ENCODE results near the gene RGS3.
"Not testable (repeated sequence)": the region's sequence is repeated elsewhere in the genome, so short reads cannot be mapped to it uniquely, and the experiment has no call there.

RGS3 gene

DNA sequence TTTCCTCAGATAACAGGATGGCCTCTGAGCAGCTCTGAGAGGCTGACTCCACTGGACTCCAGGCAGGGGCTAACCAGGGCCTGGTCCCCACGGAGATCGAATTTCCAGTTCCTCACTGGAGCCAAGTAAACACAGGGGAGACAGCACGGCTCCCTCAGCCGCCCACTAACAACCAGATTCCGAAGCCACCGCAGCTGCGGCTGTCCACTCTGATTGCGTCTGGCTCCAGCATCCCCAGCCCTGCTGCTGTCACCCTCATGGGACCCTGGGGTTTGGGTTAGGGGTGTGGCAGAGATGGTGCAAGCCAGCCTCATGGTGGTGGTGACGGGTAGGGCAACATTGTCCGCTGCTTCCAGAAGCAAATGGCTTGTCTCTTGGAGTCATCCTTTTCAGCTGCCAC is 172.6 kb downstream of the RGS3 start:
- Histone ChIP-seq H3K27me3 (ENCODE audit: control insufficient read depth, insufficient read depth, low read length) (no peaks in the 10 kb centered on the region), H3K4me3 (ENCODE audit: low read depth, low read length) (no peak overlapping the region), H3K27ac (ENCODE audit: low read depth, low read length) (no peak overlapping the region), H3K36me3 (ENCODE audit: control insufficient read depth, insufficient read depth, low read length) (no peaks in the 10 kb centered on the region), H3K9me3 (ENCODE audit: control insufficient read depth, insufficient read depth, low read length) (no peaks in the 10 kb centered on the region), H3K9ac (ENCODE audit: low read depth, low read length) (no peak overlapping the region), H3K4me1 (ENCODE audit: control insufficient read depth, insufficient read depth, low read length) (no peaks in the 10 kb centered on the region)

DNA sequence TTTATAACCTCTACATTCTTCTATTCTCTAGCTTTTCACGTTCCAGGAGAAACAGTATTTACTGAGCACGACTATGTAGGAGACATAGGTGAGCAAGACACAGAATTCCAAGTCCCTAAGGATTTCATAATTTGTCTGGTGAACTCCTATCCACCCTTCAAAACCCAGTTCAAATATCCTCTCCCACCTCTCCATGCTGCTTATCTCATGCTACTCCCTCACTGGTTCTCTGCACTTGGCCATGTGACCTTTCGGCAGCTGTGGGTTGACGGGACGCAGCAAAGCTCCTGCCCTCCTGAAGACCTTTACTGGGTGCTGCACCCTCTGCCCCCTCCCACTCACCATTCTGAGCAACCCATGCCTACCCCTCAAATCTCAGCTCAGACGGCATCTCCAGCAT is 173.2 kb downstream of the RGS3 start:
- no peaks in the 10 kb centered on the region for H3K4me1 ChIP-seq (ENCODE audit: control insufficient read depth, insufficient read depth, low read length)

DNA sequence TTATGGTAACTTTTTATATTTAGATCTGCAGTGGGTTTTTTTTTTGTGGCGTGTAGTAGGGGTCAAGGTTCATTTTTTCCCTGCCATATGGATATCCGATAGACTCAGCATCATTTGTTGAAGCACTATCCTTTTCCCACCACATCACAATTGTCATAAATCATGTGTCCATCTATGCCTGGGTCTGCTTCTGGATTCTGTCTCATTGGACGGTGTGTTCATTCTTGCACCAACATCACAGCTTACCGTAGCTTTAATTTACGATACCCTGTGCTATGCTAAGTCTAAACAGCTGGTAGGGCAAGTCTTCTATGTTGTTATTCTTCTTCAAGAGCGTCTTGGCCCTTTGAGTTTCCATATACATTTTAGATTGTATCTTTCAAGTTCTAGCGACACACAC is 175.0 kb downstream of the RGS3 start:
- H3K36me3 ChIP-seq (ENCODE audit: control insufficient read depth, insufficient read depth, low read length) = no peaks in the 10 kb centered on the region
- H3K9ac ChIP-seq (ENCODE audit: low read depth, low read length) = no peak overlapping the region
- H3K4me1 ChIP-seq (ENCODE audit: control insufficient read depth, insufficient read depth, low read length) = no peaks in the 10 kb centered on the region

More for the DNA sequence above, 173.2 kb downstream of the RGS3 start:
- Histone ChIP-seq H3K9ac (ENCODE audit: low read depth, low read length) (no peak overlapping the region), H3K4me3 (ENCODE audit: low read depth, low read length) (no peak overlapping the region), H3K36me3 (ENCODE audit: control insufficient read depth, insufficient read depth, low read length) (no peaks in the 10 kb centered on the region), H3K27ac (ENCODE audit: low read depth, low read length) (no peak overlapping the region), H3K9me3 (ENCODE audit: control insufficient read depth, insufficient read depth, low read length) (no peaks in the 10 kb centered on the region), H3K27me3 (ENCODE audit: control insufficient read depth, insufficient read depth, low read length) (no peaks in the 10 kb centered on the region)

DNA sequence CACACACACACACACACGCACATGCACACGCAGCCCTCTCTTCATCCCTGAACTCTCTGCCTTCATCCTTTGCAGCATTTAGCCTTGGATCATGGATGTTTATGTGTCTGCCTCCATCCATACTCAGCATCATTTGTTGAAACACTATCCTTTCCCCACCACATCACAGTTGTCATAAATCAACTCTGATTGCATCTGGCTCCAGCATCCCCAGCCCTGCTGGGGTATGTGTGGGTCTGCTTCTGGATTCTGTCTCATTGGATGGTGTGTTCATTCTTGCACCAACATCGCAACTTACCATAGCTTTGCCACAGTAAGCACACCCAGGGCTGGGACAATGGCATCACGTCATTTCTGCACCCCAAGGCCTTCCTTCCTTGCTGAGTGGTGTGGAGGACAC is 175.4 kb downstream of the RGS3 start:
- Histone ChIP-seq H3K27ac (ENCODE audit: low read depth, low read length) (no peak overlapping the region), H3K4me3 (ENCODE audit: low read depth, low read length) (no peak overlapping the region), H3K4me1 (ENCODE audit: control insufficient read depth, insufficient read depth, low read length) (no peaks in the 10 kb centered on the region), H3K36me3 (ENCODE audit: control insufficient read depth, insufficient read depth, low read length) (no peaks in the 10 kb centered on the region), H3K9me3 (ENCODE audit: control insufficient read depth, insufficient read depth, low read length) (no peaks in the 10 kb centered on the region), H3K27me3 (ENCODE audit: control insufficient read depth, insufficient read depth, low read length) (peaks cover 3% of the 10 kb centered on the region; the same call in 1 of the 2 replicates), H3K9ac (ENCODE audit: low read depth, low read length) (no peak overlapping the region)

More for the DNA sequence above, 175.0 kb downstream of the RGS3 start:
- no peak overlapping the region for H3K27ac ChIP-seq (ENCODE audit: low read depth, low read length)
- no peaks in the 10 kb centered on the region for H3K9me3 ChIP-seq (ENCODE audit: control insufficient read depth, insufficient read depth, low read length)
- no peak overlapping the region for H3K4me3 ChIP-seq (ENCODE audit: low read depth, low read length)
- no peaks in the 10 kb centered on the region for H3K27me3 ChIP-seq (ENCODE audit: control insufficient read depth, insufficient read depth, low read length)

DNA sequence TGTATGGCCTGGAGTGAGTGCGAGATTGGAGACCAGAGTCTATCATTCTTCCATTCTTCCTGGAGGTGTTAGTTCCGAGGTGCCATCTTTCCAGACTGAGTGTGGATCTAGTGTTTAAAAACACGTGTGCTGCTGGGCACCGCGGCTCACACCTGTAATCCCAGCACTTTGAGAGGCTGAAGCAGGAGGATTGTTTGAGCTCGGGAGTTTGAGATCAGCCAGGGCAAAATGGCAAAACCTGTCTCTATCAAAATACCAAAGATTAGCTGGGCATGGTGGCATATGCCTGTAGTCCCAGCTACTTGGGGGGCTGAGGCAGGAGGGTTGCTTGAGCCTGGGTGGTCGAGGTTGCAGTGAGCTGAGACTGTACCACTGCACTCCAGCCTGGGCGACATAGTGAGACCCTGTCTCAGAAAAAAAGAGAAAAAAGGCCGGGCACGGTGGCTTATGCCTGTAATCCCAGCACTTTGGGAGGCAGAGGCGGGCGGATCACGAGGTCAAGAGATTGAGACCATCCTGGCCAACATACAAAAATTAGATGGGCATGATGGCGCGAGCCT is 176.0 kb downstream of the RGS3 start:
- not testable (repeated sequence) for H3K27me3 ChIP-seq (ENCODE audit: control insufficient read depth, insufficient read depth, low read length); H3K27ac ChIP-seq (ENCODE audit: low read depth, low read length); H3K4me1 ChIP-seq (ENCODE audit: control insufficient read depth, insufficient read depth, low read length); H3K9me3 ChIP-seq (ENCODE audit: control insufficient read depth, insufficient read depth, low read length); H3K9ac ChIP-seq (ENCODE audit: low read depth, low read length); H3K4me3 ChIP-seq (ENCODE audit: low read depth, low read length); H3K36me3 ChIP-seq (ENCODE audit: control insufficient read depth, insufficient read depth, low read length)

DNA sequence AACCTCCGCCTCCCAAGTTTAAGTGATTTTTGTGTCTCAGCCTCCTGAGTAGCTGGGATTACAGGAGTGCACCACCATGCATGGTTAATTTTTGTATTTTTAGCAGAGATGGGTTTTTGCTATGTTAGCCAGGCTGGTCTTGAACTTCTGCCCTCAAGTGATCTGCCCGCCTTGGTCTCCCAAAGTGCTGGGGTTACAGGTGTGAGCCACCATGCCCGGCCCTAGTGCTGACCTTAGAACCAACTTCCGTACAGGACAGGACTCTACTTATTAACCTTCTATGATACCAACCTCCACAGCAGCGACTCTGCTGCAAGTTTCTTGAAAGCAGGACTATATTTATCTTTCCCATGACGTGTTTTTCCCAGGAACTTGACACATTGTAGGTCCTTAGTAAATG is 176.9 kb downstream of the RGS3 start:
- Histone ChIP-seq H3K4me1 (ENCODE audit: control insufficient read depth, insufficient read depth, low read length) (no peaks in the 10 kb centered on the region), H3K36me3 (ENCODE audit: control insufficient read depth, insufficient read depth, low read length) (no peaks in the 10 kb centered on the region), H3K27me3 (ENCODE audit: control insufficient read depth, insufficient read depth, low read length) (peaks cover 19% of the 10 kb centered on the region), H3K9me3 (ENCODE audit: control insufficient read depth, insufficient read depth, low read length) (no peaks in the 10 kb centered on the region), H3K9ac (ENCODE audit: low read depth, low read length) (no peak overlapping the region), H3K27ac (ENCODE audit: low read depth, low read length) (no peak overlapping the region), H3K4me3 (ENCODE audit: low read depth, low read length) (no peak overlapping the region)

DNA sequence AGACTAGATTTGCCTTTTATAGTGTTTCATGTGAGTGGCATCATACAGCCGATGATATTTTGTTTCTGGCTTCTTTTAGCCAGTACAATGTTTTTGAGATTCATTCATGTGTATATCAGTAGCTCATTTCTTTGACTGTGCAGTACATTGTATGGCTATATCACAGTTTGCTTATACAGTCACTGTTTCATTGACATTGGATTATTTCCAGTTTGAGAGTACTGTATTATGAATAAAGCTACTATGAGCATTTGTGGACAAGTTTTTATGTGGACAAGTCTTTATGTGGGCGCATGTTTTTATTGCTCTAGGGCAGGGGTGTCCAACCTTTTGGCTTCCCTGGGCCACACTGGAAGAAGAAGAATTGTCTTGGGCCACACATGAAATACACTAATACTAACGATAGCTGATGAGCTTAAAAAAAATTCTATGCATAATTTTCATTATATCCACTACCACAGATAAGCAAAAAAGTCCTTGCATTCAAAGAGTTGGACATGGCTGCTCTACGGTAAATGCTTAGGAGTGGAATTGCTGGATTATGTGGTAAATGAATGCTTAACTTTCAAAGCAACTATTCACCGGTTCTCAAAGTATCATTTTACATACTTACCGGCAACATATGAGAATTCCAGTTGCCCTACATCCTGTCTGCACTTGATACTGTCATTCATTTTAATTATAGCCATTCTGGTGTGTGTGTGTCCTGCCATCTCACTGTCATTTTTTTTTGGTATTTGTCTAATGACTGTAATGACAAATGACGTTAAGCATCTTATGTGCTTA is 177.8 kb downstream of the RGS3 start:
- Histone ChIP-seq H3K27me3 (ENCODE audit: control insufficient read depth, insufficient read depth, low read length) (peaks cover 27% of the 10 kb centered on the region), H3K9ac (ENCODE audit: low read depth, low read length) (no peak overlapping the region), H3K27ac (ENCODE audit: low read depth, low read length) (no peak overlapping the region), H3K4me1 (ENCODE audit: control insufficient read depth, insufficient read depth, low read length) (no peaks in the 10 kb centered on the region), H3K36me3 (ENCODE audit: control insufficient read depth, insufficient read depth, low read length) (no peaks in the 10 kb centered on the region), H3K4me3 (ENCODE audit: low read depth, low read length) (no peak overlapping the region), H3K9me3 (ENCODE audit: control insufficient read depth, insufficient read depth, low read length) (no peaks in the 10 kb centered on the region)

DNA sequence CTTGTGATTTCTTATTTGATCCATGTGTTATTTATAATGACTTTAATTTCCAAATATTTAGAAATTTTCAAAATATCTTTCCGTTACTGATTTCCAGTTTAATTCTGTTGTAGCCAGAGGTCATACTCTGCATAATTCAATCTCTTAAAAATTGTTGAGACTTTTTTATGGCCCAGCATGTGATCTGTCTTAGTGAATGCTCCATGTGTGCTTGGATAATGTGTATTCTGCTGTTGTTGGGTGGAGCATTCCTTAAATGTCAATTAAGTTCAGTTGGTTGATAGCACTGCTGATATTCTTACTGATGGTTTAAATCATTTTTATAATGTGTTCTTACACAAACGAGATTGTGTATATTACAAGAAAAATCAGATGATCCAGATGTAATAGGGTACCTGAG is 180.8 kb downstream of the RGS3 start:
- no peak overlapping the region for H3K27ac ChIP-seq (ENCODE audit: low read depth, low read length)
- peaks cover 35% of the 10 kb centered on the region for H3K27me3 ChIP-seq (ENCODE audit: control insufficient read depth, insufficient read depth, low read length)
- no peaks in the 10 kb centered on the region for H3K9me3 ChIP-seq (ENCODE audit: control insufficient read depth, insufficient read depth, low read length)
- no peaks in the 10 kb centered on the region for H3K4me1 ChIP-seq (ENCODE audit: control insufficient read depth, insufficient read depth, low read length)
- H3K36me3 ChIP-seq (ENCODE audit: control insufficient read depth, insufficient read depth, low read length) = no peaks in the 10 kb centered on the region
- no peak overlapping the region for H3K9ac ChIP-seq (ENCODE audit: low read depth, low read length)
- H3K4me3 ChIP-seq (ENCODE audit: low read depth, low read length) = no peak overlapping the region

DNA sequence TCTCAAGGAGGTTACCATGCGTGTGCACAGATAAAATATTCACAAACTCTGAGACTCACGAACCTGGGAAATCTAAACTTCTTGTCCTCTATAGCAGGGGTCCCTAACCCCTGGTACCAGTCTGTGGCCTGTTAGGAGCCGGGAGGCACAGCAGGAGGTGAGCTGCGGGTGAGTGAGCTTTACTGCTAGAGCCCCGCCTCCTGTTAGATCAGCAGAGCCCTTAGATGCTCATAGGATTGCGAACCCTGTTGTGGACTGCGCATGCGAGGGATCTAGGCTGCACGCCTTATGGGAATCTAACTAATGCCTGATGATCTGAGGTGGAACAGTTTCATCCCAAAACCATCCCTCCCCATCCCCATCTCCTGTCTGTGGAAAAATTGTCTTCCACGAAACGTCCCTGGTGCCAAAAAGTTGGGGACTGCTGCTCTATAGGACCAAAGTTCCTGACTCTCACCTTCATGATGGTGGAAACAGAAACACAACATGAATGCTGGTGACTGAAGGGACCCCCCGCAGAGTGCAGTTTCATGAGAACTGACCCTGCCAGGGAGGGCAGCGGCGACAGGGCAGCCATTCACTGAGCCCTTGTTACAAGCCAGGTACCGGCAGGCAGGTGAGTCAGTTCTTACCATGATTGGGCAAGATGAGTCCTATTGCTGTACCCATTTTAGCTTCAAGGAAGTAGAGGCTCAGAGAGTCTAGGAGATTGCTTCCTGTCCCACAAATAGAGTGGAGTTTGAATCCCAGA is 181.9 kb downstream of the RGS3 start:
- Histone ChIP-seq H3K36me3 (ENCODE audit: control insufficient read depth, insufficient read depth, low read length) (no peaks in the 10 kb centered on the region), H3K9me3 (ENCODE audit: control insufficient read depth, insufficient read depth, low read length) (no peaks in the 10 kb centered on the region), H3K27ac (ENCODE audit: low read depth, low read length) (no peak overlapping the region), H3K4me3 (ENCODE audit: low read depth, low read length) (no peak overlapping the region), H3K27me3 (ENCODE audit: control insufficient read depth, insufficient read depth, low read length) (peaks cover 35% of the 10 kb centered on the region), H3K4me1 (ENCODE audit: control insufficient read depth, insufficient read depth, low read length) (peaks cover 4% of the 10 kb centered on the region; the same call in 1 of the 2 replicates), H3K9ac (ENCODE audit: low read depth, low read length) (no peak overlapping the region)

DNA sequence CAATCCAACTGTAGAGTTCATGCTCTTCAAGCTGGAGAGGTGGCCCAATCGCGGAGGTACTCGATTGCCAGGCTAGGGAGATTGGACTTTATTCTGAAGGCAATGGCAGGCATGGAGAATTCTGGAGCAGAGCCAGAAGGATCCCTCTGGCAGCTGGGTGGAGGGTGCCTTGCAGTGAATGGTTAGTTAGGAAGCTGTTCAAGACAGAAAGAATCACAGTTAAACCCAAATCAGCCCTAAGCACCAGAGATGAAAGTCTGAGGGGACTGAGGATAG is 182.4 kb downstream of the RGS3 start:
- Histone ChIP-seq H3K27ac (ENCODE audit: low read depth, low read length) (no peak overlapping the region), H3K36me3 (ENCODE audit: control insufficient read depth, insufficient read depth, low read length) (no peaks in the 10 kb centered on the region), H3K4me1 (ENCODE audit: control insufficient read depth, insufficient read depth, low read length) (peaks cover 9% of the 10 kb centered on the region; the same call in 1 of the 2 replicates), H3K27me3 (ENCODE audit: control insufficient read depth, insufficient read depth, low read length) (peaks cover 35% of the 10 kb centered on the region), H3K4me3 (ENCODE audit: low read depth, low read length) (no peak overlapping the region), H3K9ac (ENCODE audit: low read depth, low read length) (no peak overlapping the region), H3K9me3 (ENCODE audit: control insufficient read depth, insufficient read depth, low read length) (no peaks in the 10 kb centered on the region)

DNA sequence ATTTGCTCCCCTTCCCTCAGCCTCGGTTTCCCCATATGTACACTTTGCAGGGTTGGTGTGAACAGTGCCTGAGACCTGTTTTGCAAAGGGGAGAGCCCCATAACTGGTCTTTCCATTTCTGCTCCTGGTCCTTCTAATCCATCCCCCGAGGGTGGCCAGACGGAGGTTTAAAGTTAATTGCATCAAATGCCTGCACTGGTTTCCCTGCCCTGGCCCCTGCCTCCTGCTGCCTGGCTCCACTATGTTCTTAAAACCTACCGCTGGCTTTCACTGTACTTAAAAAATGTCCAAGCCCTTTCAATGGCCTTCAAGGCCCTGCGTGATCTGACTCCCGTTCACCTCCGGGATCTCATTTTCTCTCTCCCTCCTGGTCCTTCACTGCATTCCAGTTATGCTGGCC is 183.0 kb downstream of the RGS3 start:
- Histone ChIP-seq H3K27me3 (ENCODE audit: control insufficient read depth, insufficient read depth, low read length) (peaks cover 35% of the 10 kb centered on the region), H3K4me1 (ENCODE audit: control insufficient read depth, insufficient read depth, low read length) (peaks cover 14% of the 10 kb centered on the region; the same call in 1 of the 2 replicates), H3K4me3 (ENCODE audit: low read depth, low read length) (no peak overlapping the region), H3K36me3 (ENCODE audit: control insufficient read depth, insufficient read depth, low read length) (no peaks in the 10 kb centered on the region), H3K9me3 (ENCODE audit: control insufficient read depth, insufficient read depth, low read length) (no peaks in the 10 kb centered on the region), H3K27ac (ENCODE audit: low read depth, low read length) (no peak overlapping the region), H3K9ac (ENCODE audit: low read depth, low read length) (no peak overlapping the region)
